Nephron progenitor cell (in vitro differentiated cells): Measurements from ENCODE around the gene MPHOSPH10.
A peak's percentile ranks its signal among the peaks of the same experiment; 100 is the strongest.
"Not testable (repeated sequence)": the region's sequence is repeated elsewhere in the genome, so short reads cannot be mapped to it uniquely, and the experiment has no call there.

Experiments used
- DNase-seq: peaks from one replicate; pipeline ENCODE4 v3.0.0; 2021
- H3K27ac Mint-ChIP-seq: 2 replicates; pipeline ENCODE4 v1.8.0; 2021; ENCODE audit warnings: mild to moderate bottlenecking, moderate library complexity, mixed read lengths
- H3K27me3 Mint-ChIP-seq: 2 replicates; pipeline ENCODE4 v1.8.0; 2021; ENCODE audit warnings: mild to moderate bottlenecking, low read depth, mixed read lengths; ENCODE audit not compliant: poor library complexity
- H3K36me3 Mint-ChIP-seq: 2 replicates; pipeline ENCODE4 v1.8.0; 2021; ENCODE audit warnings: low read depth, mixed read lengths
- H3K4me1 Mint-ChIP-seq: 2 replicates; pipeline ENCODE4 v1.8.0; 2021; ENCODE audit warnings: mixed read lengths
- H3K4me3 Mint-ChIP-seq: 2 replicates; pipeline ENCODE4 v1.8.0; 2021; ENCODE audit warnings: mild to moderate bottlenecking, moderate library complexity, mixed read lengths
- H3K9me3 Mint-ChIP-seq: 2 replicates; pipeline ENCODE4 v1.8.0; 2021; ENCODE audit warnings: mild to moderate bottlenecking, moderate library complexity, mixed read lengths
- TF ChIP-seq, protein P1 (sequence below): fragments of 200-600 bp; sonication (generic); IDR thresholded peaks from 2 replicates; pipeline ENCODE4 v1.5.0; 2021; ENCODE audit warnings: antibody characterized with exemption

The MPHOSPH10 gene

DNA sequence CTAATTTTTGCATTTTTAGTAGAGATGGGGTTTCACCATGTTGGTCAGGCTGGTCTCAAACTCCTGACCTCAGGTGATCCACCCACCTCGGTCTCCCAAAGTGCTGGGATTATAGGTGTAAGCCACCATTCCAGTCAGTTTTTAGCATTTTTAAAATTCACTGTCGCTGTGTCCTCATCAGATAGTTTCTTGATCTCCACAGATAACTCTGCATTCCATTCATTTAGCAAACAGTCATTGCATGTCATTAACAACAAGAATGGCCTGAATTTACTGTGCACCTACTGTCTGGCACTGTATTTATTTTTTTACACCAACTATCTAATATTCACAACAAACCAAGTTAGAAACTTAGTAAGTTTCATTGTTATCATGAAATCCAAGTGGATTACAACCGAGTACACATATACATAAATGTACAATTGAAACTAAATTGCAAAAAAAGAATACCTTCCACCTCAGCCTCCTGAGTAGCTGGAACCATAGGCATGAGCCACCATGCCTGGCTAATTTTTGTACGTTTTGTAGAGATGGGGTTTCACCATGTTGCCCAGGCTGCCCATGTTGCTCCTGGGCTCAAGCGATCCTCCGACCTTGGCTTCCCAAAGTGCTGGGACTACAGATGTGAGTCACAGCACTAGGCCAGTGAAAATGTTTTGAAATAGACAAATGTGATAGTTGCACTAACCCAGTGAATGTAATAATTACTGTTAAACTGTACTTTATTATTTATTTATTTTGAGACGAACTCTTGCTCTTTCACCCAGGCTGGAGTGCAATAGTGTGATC is 4.7 kb upstream of the MPHOSPH10 start:
- no peak for DNase-seq
- peaks cover 10% of the 10 kb centered on the region for H3K9me3 Mint-ChIP-seq
- TF ChIP-seq, protein P1, sequence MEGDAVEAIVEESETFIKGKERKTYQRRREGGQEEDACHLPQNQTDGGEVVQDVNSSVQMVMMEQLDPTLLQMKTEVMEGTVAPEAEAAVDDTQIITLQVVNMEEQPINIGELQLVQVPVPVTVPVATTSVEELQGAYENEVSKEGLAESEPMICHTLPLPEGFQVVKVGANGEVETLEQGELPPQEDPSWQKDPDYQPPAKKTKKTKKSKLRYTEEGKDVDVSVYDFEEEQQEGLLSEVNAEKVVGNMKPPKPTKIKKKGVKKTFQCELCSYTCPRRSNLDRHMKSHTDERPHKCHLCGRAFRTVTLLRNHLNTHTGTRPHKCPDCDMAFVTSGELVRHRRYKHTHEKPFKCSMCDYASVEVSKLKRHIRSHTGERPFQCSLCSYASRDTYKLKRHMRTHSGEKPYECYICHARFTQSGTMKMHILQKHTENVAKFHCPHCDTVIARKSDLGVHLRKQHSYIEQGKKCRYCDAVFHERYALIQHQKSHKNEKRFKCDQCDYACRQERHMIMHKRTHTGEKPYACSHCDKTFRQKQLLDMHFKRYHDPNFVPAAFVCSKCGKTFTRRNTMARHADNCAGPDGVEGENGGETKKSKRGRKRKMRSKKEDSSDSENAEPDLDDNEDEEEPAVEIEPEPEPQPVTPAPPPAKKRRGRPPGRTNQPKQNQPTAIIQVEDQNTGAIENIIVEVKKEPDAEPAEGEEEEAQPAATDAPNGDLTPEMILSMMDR = no peak
- H3K4me3 Mint-ChIP-seq = no peak overlapping the region
- H3K36me3 Mint-ChIP-seq = peaks cover 47% of the 10 kb centered on the region
- H3K27me3 Mint-ChIP-seq = no peaks in the 10 kb centered on the region
- peaks cover 21% of the 10 kb centered on the region for H3K4me1 Mint-ChIP-seq
- no peak overlapping the region for H3K27ac Mint-ChIP-seq

DNA sequence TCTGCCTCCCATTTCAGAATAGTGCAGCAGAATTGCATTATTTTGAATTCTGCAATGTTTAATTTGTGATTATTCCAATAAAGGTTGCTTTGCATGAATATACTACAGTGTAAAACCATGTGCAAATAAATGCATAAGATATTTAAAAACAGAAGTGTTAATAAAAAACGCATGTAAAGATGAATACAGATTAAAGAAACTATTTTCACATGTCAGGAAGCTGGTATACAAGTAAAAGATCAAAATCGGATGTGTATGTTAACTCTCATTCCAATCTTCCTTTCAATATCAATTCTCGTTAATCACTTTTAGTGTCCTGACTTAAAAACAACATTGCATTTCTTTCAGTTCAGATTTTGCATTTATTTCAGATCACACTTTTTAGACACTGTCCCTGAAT is 3.5 kb upstream of the MPHOSPH10 start:
- peaks cover 10% of the 10 kb centered on the region for H3K9me3 Mint-ChIP-seq
- DNase-seq = no peak
- H3K36me3 Mint-ChIP-seq = peaks cover 39% of the 10 kb centered on the region
- peaks cover 21% of the 10 kb centered on the region for H3K4me1 Mint-ChIP-seq
- TF ChIP-seq, protein P1 = no peak
- H3K27me3 Mint-ChIP-seq = no peaks in the 10 kb centered on the region
- no peak overlapping the region for H3K27ac Mint-ChIP-seq
- no peak overlapping the region for H3K4me3 Mint-ChIP-seq

DNA sequence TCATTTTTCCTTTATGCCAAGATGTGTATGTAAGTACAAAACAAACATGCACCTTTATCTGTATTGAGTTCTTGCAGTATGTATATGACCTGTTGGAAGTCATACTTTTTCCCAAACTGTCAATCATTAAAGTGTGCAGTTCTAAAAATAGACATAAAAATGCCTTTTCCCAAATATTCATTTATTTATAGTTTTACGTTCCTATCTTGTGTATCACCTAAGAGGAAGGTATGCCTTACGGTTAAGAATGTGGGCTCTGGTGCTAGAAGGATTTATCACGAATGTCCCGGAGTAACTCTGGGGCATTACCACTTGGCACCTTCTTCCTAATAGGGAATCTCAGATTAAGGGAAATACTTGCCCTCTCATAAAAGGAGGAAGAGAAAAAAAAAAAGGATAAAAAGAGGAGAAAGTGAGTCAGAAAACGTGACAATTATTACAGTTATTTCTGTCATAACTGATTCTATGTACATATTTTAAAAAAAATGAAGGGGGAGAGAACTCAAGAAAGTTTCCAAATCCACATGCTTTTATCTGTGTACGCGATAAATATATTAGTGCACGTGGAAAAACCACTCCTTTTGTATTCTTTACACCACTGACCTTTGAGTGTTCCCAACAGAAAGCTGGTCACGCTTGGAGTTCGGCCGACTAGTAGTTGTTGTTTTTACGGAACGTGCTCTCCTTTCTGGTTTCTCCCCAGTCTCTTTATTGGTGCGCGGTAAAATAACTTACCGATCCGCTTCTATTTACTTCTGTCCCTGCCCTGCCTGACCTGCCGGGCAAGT is 1.1 kb upstream of the MPHOSPH10 start:
- Mint-ChIP-seq H3K27ac (peak overlapping the region; percentile 91), H3K27me3 (no peaks in the 10 kb centered on the region), H3K4me1 (peaks cover 21% of the 10 kb centered on the region), H3K36me3 (peaks cover 21% of the 10 kb centered on the region), H3K9me3 (no peaks in the 10 kb centered on the region), H3K4me3 (no peak overlapping the region)
- TF ChIP-seq, protein P1 = no peak
- no peak for DNase-seq

DNA sequence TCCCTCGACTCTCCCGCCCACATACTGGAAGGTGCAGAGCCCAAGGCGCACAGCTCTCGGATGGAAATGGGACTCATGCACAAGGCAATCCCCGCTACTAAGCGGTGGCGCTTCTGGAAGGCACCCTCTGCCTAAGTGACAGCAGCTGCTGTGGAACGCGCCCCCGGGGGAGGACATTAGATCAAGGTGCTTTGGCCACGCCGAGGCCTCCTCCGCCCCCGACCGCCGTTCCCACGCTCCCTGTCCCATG is 607 bp upstream of the MPHOSPH10 start:
- DNase-seq = no peak
- TF ChIP-seq, protein P1 = no peak
- Mint-ChIP-seq H3K4me3 (no peak overlapping the region), H3K4me1 (peaks cover 21% of the 10 kb centered on the region), H3K9me3 (no peaks in the 10 kb centered on the region), H3K36me3 (peaks cover 24% of the 10 kb centered on the region), H3K27ac (no peak overlapping the region), H3K27me3 (no peaks in the 10 kb centered on the region)

DNA sequence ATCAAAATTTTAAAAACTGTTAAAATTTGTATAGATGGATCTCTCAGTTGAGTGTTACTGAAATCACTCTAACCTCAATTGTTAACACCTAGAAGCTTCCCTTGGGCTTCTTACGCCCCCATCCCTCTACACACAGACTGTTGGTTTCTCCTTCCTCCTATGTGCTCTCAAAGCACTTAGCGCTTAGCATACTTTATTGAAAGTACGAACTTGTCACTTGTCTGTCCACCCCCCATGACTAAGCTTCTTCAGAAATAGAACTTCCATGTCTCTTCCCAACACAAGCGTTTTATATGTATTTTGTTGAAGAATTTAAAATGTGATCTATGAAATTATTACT is 441 bp downstream of the MPHOSPH10 start:
- DNase-seq = no peak
- no peaks in the 10 kb centered on the region for H3K9me3 Mint-ChIP-seq
- TF ChIP-seq, protein P1 = no peak
- peaks cover 21% of the 10 kb centered on the region for H3K4me1 Mint-ChIP-seq
- no peaks in the 10 kb centered on the region for H3K27me3 Mint-ChIP-seq
- peaks cover 23% of the 10 kb centered on the region for H3K36me3 Mint-ChIP-seq
- no peak overlapping the region for H3K27ac Mint-ChIP-seq
- H3K4me3 Mint-ChIP-seq = no peak overlapping the region

DNA sequence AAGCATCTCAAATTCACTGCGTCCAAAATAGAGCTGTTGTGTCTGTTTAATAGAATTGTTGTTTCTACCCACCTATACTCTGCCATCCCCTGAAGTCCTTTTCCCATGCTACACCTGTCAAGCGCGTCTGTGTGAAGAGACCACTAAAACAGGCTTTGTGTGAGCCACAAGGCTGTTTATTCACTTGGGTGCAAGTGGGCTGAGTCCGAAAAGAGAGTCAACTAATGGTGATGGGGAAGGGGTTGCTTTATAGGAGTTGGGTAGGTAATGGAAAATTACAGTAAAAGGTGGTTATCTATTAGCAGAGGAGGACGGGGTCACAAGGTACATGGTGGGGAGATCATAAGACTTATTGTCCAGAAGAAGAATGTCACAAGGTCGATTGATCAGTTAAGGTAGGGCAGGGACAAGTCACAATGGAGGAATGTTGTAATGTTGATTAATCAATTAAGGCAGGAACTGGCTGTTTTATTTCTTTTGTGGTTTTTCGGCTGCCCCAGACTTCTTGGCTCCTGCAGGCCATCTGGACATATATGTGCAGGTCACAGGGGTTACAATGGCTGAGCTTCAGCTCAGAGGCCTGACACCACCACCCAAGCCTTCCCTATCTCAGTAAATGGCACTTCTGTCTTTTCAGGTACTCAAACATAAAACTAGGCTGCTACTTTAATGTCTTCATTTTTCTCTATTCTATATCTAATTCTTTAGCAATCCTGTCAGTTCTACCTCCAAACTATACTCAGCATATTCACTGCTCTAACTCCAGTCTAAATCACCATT is 1.1 kb downstream of the MPHOSPH10 start:
- Mint-ChIP-seq H3K36me3 (peaks cover 28% of the 10 kb centered on the region), H3K4me1 (peaks cover 21% of the 10 kb centered on the region)
- not testable (repeated sequence) for H3K4me3 Mint-ChIP-seq, H3K27ac Mint-ChIP-seq, H3K9me3 Mint-ChIP-seq, H3K27me3 Mint-ChIP-seq, DNase-seq
